ENCODE measurements around the gene SAMHD1. TPM values are rescaled to one million over a fixed set of nuclear protein-coding genes. Genes with fewer than 3 reads are reported as not detected.

Gene SAMHD1
- total and polyA plus RNA-seq, 2 of the 13 experiments (the other 11 are each of a cell fraction or from before 2014, with no cell fraction given) = 16.9 to 43.5 TPM

- TF ChIP-seq ZBED4 (CRISPR knock-in tag; IDR thresholded peaks at IDR 0.05; ENCODE audit: borderline replicate concordance) (no peak), PRDM15 (CRISPR knock-in tag; IDR thresholded peaks at IDR 0.05) (no peak), ATRX (CRISPR knock-in tag; IDR thresholded peaks at IDR 0.05; ENCODE audit: borderline replicate concordance) (no peak), THAP11 (CRISPR knock-in tag; IDR thresholded peaks at IDR 0.05) (peak; percentile 31; the same call in 1 of the 2 replicates), ZBTB4 (CRISPR knock-in tag; IDR thresholded peaks at IDR 0.05; ENCODE audit: borderline replicate concordance) (peak; percentile 67; the same call in 1 of the 2 replicates), BCL3 (CRISPR knock-in tag; IDR thresholded peaks at IDR 0.05) (peak; percentile 99), ZNF496 (CRISPR knock-in tag; IDR thresholded peaks at IDR 0.05; ENCODE audit: insufficient replicate concordance) (no peak), TCF12 (IDR thresholded peaks at IDR 0.05) (no peak), TCF12 (CRISPR knock-in tag; IDR thresholded peaks at IDR 0.05) (peak; percentile 76; the same call in 1 of the 2 replicates), ZNF678 (CRISPR knock-in tag; IDR thresholded peaks at IDR 0.05) (peak; percentile 91; the same call in 1 of the 2 replicates), RNF219 (CRISPR knock-in tag; IDR thresholded peaks at IDR 0.05) (no peak)
These were observed at the start of gene SAMHD1 (continued) for GRCh38 chr20:36951198-36951978.
